ENCODE measurements around the gene LGR6. TPM values are rescaled to one million over a fixed set of nuclear protein-coding genes. Genes with fewer than 3 reads are reported as not detected.

Gene LGR6
- under 0.01 TPM in 1 of 2 replicates, not detected in the other for total RNA-seq

GRCh38 chr1:202193614-202194327 lies at the start of gene LGR6:
Gene LGR6 (plus strand): TSS chr1:202193799. CDS start chr1:202193990, 191 bp downstream.

GRCh38 chr1:202144402-202145067 lies 49.1 kb upstream of the LGR6 start, which contains the start of gene ARL8A:
Gene ARL8A (minus strand): TSS chr1:202144737. CDS start chr1:202144572, 165 bp downstream.

GRCh38 chr1:202160377-202160940 lies 33.1 kb upstream of the LGR6 start, which contains the start of gene PTPN7:
Gene PTPN7 (minus strand): TSS chr1:202160602. CDS start chr1:202159402, 1,200 bp downstream.

GRCh38 chr1:202348509-202349205 lies 155.1 kb downstream of the LGR6 start, which contains the start of gene PPP1R12B:
Gene PPP1R12B (plus strand): TSS chr1:202348699. CDS start chr1:202348852, 153 bp downstream.

Other genes with a start within 250 kb of the LGR6 start
- under 0.01 and 0.10 TPM in 2 replicates for gene LMOD1, start 247.3 kb upstream of the LGR6 start, total RNA-seq
- gene TIMM17A, start 238.3 kb upstream of the LGR6 start, total RNA-seq = 49.6 and 66.3 TPM in 2 replicates
- 63.6 and 76.4 TPM in 2 replicates for gene RNPEP, start 211.2 kb upstream of the LGR6 start, total RNA-seq
- 0.10 and 0.65 TPM in 2 replicates for gene ELF3, start 183.2 kb upstream of the LGR6 start, total RNA-seq
- gene GPR37L1, start 70.9 kb upstream of the LGR6 start, total RNA-seq = not detected in 2 replicates
- 32.0 and 39.6 TPM in 2 replicates for gene ARL8A, start 49.1 kb upstream of the LGR6 start, total RNA-seq
- gene PTPN7, start 33.2 kb upstream of the LGR6 start, total RNA-seq = 0.76 TPM in 1 of 2 replicates, not detected in the other
- gene UBE2T, start 148.1 kb downstream of the LGR6 start, total RNA-seq = 18.9 and 29.5 TPM in 2 replicates
- gene PPP1R12B, start 154.9 kb downstream of the LGR6 start, total RNA-seq = 8.2 and 13.2 TPM in 2 replicates

Measured in vein endothelial cell (primary cell).